GM18508 (cell line): ENCODE results near the gene ADAMTS6.
"Not testable (repeated sequence)": the region's sequence is repeated elsewhere in the genome, so short reads cannot be mapped to it uniquely, and the experiment has no call there.

ENCODE experiments used
- ATAC-seq: cut with Tn5 transposase; IDR thresholded peaks from one replicate; pipeline ENCODE4 v1.9.1; 2021; ENCODE audit warnings: moderate number of reproducible peaks; ENCODE audit not compliant: insufficient read depth, unreplicated experiment

ADAMTS6 gene

GRCh38 chr5:65481635-65482295 is at the start of gene ADAMTS6:
TSS of gene ADAMTS6 (minus strand) at chr5:65481920. CDS start at chr5:65473673, 8,247 bp downstream.
- peak; percentile 58 for ATAC-seq

- ATAC-seq: no peak
These were observed 49.2 kb upstream of the ADAMTS6 start for GRCh38 chr5:65530904-65531303.

- no peak for ATAC-seq
These were observed 44.0 kb upstream of the ADAMTS6 start for GRCh38 chr5:65525726-65526125.

- no peak for ATAC-seq
These were observed 30.6 kb upstream of the ADAMTS6 start for GRCh38 chr5:65512170-65512937.

GRCh38 chr5:65508978-65509377 is 27.3 kb upstream of the ADAMTS6 start:
- no peak for ATAC-seq

- no peak for ATAC-seq
These were observed 25.2 kb upstream of the ADAMTS6 start for GRCh38 chr5:65506961-65507360.

GRCh38 chr5:65489119-65489518 is 7.4 kb upstream of the ADAMTS6 start:
- no peak for ATAC-seq

GRCh38 chr5:65488038-65488687 is 6.4 kb upstream of the ADAMTS6 start:
- ATAC-seq: not testable (repeated sequence)

GRCh38 chr5:65486803-65487202 is 5.1 kb upstream of the ADAMTS6 start:
- ATAC-seq: not testable (repeated sequence)

GRCh38 chr5:65485405-65485804 is 3.7 kb upstream of the ADAMTS6 start:
- ATAC-seq: no peak

GRCh38 chr5:65483546-65484346 is 2.0 kb upstream of the ADAMTS6 start:
- peak; percentile 42 for ATAC-seq

GRCh38 chr5:65482736-65483545 is 1.2 kb upstream of the ADAMTS6 start:
- ATAC-seq: no peak

GRCh38 chr5:65482296-65482735 is 596 bp upstream of the ADAMTS6 start:
- no peak for ATAC-seq

GRCh38 chr5:65481171-65481581 is 544 bp downstream of the ADAMTS6 start:
- no peak for ATAC-seq

- no peak for ATAC-seq
These were observed 1.3 kb downstream of the ADAMTS6 start for GRCh38 chr5:65480306-65480865.

- ATAC-seq: no peak
These were observed 2.2 kb downstream of the ADAMTS6 start for GRCh38 chr5:65479527-65479926.

- no peak for ATAC-seq
These were observed 3.4 kb downstream of the ADAMTS6 start for GRCh38 chr5:65478336-65478735.

- no peak for ATAC-seq
These were observed 5.8 kb downstream of the ADAMTS6 start for GRCh38 chr5:65475895-65476294.

- no peak for ATAC-seq
These were observed 6.4 kb downstream of the ADAMTS6 start for GRCh38 chr5:65475336-65475735.
